NCI-H1694 (cell line): ENCODE measurements around the gene FAM20C.
"Not testable (repeated sequence)": the region's sequence is repeated elsewhere in the genome, so short reads cannot be mapped to it uniquely, and the experiment has no call there.

Source experiments
- DNase-seq: peaks from one replicate; lab custom pipeline; 2025; lab: John Stamatoyannopoulos, UW

The FAM20C gene

DNA sequence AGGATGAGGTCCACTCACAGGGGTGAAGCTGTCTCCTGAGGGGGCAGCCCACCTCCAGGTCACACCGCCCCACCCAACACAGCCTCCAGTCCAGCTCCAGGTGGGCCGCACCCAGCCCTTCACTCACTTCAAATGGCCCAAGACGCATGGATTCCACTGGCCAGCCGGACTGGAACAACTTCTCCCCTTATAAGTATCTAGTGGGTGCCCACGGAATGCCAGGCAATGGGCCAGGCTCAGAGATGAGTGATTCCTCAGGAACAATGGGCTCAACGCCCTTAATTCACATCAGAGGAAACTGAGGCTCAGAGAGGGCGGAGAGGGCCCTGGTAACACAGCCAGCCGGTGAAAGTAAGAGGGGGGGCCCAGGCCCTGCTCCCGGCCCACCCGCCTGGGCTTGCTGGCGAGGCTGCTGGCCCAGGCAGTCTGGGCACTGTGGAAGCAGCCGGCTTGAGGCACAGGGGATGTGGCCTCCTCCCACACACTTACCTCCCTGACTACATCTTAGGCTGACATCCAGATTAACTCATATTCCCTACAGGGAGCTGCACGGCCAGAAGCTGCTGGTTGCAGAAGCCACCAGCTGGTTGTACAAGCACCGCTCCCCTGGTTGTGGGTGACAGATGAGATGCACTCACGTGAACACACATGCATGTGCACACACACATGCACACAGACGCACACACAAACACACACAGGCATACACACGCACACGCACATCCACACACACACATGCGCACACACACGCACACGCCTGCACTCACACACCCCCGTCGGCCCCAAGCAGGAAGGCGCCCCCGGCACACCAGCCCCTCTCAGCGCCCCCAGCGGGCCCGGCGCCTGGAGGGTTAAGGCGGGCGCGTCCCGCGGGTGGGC, 1.0 kb upstream of the FAM20C start:
- peak; percentile 50 for DNase-seq

DNA sequence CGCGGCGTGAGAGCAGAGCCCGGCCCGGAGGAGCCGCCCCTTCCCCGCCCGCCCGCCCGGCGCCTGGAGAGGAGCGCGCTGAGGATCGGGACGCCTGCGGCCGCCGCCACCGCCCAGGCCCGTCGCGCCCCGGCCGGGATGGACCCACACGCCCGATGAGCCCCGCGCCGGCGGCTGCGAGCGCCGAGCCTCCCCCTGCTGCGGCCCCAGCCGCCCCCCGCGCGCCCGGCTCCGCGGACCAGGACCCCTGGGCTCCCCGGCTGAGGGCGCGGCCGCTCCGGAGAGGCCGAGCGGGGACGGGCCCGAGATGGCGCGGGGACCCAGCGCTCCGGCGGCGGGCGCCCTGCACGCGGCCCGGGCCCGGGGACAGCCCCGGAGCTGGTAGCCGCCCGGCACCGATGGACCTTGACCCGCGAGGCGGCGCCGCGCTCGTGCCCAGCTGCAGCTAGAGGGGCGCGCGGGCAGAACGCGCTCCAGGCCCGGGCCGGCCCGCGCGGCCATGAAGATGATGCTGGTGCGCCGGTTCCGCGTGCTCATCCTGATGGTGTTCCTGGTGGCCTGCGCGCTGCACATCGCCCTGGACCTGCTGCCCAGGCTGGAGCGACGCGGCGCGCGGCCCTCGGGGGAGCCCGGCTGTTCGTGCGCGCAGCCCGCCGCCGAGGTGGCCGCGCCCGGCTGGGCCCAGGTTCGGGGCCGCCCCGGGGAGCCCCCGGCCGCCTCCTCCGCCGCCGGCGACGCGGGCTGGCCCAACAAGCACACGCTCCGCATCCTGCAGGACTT, 520 bp downstream of the FAM20C start:
- DNase-seq = no peak

DNA sequence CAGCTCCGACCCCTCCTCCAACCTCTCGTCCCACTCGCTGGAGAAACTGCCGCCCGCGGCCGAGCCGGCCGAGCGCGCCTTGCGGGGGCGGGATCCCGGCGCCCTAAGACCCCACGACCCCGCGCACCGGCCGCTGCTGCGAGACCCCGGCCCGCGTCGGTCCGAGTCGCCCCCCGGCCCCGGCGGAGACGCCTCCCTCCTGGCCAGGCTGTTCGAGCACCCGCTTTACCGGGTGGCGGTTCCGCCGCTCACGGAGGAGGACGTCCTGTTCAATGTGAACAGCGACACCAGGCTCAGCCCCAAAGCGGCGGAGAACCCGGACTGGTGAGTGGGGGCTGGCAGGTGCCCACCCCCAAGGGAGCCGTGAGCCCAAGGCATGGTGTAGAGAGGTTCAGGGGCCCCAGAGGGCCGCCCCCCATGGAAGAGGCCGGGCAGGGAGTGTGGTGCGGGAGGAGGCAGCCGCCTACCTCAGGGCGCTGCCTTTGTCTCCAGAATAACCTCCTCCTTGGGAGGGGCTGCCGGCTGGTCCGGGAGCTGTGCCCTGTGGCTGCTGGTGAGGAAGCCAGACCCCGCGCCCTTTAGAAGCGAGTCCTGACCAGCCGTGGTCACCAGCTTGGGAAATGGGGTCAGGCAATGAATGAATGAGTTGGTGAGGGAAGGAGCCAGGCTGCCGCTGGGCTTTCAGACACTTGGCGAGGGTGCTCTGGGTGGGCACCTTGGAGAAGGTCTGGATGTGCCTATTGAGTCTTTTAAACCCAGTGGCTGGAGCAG, 1.3 kb downstream of the FAM20C start:
- no peak for DNase-seq

GRCh38 chr7:194252-195009, 2.1 kb downstream of the FAM20C start:
- no peak for DNase-seq

GRCh38 chr7:195010-195829, 2.8 kb downstream of the FAM20C start:
- no peak for DNase-seq

DNA sequence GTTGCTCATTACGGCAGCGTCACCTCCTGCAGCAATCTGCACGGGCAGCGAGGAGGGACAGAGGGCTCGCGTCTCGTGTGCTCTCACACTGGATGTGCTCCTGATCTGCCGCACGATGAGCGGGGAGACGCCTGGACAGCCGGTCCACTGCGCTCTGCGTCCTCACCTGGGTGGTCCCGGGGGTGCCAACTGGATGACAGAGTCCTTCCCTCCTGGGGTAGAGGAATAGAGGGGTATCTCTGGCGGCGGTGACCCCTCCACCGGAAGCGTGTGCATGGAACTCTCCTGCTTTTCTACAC, 3.4 kb downstream of the FAM20C start:
- DNase-seq = no peak

DNA sequence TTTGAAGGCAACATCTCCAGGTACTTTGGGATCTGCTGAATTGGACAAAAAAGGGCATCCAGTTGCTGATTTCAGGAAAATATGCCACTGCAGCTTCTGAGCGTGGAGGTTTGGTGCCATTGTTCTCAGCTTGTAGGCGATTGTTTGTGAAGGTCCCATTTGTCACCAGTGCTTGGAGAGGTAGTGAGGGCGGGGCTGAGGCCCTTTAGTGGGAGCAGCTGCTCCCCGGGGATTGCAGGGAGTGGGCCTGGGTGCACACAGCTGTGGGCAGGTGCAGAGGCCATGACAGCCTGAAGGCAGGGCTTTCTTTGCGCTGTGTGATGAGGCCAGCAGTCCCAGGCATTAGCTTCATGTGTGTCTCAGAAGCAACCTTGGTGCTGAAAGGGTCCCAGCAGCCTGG, 3.9 kb downstream of the FAM20C start:
- DNase-seq = no peak

DNA sequence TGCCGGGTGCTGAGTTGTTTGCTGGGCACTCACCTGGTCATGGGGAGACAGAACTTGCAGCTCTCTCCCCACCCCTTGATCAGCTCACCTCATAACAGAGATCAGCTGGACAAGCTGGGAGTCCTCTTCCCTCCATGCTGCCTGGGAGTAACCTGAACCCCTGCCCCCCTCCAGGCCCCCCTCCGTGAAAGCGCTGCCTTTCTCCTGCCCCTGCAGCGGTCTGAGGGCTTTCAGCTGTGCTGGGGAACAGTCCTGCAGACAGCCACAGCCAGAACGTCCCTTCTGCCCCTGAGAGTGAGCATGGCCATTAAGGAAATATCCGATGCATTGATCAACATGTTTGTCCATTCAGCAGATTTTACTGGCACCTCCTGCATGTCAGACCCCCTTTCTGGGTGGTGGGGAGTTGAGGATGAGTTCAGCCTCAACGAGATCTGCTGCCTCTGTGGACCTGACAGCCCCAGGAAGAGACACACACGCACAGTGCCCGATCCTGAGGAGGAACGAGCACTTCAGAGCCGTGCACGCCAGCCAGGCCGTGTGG, 4.5 kb downstream of the FAM20C start:
- DNase-seq = no peak

DNA sequence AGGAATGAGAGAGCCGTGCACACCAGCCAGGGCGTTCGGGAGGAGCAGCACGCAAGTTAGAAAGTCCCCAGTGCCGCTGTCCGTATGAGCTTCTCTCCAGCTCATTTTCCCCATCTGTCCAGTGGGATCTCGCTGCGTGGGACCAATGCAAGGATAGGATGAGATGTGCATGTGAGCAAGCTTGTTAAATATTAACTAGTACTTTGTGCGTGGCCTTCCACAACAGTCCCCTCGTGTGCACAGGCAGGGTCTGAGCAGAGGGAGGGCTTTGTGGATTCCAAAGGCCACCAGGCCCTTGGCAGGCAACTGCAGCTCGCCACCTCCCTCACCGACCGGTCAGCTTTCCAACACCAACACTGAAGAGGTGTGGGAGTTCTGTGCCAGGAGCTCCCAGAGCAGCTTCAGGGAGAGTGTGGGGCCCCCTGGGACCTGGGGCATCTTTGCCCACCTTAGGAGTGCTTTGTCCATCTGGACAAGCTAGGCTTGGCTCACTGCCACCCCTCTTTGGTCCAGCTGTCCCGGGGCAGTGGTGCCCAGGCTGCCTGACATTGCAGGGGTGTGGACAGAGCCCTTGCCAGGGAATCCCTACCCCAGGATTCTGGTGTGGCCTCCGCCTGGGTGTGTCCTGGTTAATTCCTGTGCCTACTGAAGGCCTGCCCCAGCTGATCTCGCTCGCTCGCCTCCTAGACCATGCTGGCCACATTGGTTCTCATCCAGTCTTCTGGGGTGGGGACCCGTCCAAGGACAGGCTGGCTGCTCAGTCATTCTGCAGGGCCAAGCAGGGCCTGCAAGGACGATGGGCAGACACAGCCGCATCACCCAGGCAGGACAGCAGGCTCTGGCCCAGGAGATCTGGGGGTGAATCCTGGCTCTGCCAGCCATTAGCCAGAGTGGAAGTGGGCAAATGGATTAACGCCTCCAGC, 5.3 kb downstream of the FAM20C start:
- DNase-seq = no peak

DNA sequence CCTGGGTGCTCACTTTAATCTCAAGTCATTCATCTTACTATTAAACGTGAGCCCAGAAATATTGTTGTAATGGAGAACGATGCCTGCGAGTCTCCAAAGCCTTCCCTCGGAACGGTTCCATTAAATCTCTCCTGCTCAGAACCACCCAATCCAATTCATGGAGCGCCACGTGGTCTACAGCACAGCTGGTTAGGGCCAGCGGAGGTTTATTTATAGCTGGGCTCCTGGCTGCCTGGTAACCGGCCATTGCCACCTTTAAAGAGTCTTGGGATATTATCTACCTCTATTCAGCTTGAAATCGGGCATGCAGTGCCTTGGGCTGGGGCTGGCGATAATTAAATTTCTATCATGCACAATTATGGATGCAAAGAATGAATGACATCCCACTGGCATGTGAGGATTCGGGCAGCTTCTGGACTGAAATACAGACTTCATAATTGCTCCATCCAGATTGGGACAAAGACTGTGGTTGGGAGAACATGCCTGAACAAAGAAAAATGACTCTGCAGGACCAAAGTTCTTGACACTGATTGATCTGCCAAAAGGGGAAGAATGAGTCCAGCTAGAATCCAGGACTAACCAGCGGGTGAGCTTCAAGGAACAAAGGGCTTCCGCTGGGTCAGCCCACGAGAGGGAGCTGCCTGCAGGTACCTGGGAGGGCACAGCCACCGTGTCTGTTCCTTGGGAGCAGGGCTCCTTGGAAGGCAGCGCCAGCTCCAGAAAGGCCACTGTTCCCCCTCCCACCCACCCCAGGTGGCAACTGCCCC, 7.3 kb downstream of the FAM20C start:
- DNase-seq = no peak

DNA sequence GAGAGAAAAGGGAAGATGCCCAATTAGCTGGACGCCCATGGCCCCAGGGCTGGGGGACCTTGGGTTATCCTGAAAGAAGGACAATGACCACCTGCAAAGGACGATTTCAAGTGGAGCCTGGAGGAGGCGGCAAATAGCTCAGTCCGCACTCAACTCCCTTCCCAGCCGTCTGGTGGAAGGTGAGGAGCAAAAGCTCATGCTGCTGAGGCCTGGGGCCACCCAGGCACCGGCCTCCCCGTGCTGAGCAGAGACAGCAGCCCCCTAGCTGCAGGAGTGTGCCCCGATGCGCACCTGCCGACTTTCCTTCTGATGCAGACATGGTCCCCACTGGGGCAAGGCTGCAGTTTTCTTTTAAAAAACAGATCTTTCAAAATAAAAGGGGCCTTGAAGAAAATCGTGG, 7.9 kb downstream of the FAM20C start:
- no peak for DNase-seq

GRCh38 chr7:200704-201103, 8.3 kb downstream of the FAM20C start:
- no peak for DNase-seq

DNA sequence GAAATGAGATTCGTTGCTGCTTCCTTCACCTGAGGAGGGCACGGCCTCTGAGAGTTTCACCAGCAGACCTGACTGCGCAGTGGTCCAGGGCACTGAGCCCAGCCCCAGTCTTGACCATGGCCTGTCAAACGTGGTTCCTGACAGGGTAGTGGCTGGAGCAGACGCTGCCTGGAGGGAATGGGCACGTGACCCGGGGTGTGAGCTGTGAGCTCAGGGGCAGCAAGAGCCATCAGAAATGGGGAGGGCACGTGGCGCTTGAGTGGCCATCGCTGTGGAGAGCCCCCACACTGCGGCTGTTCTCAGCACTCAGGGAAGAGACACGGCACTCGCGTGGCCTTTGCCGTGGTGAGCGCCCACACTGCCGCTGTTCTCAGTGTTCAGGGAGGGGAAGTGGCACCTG, 12.0 kb downstream of the FAM20C start:
- no peak for DNase-seq

DNA sequence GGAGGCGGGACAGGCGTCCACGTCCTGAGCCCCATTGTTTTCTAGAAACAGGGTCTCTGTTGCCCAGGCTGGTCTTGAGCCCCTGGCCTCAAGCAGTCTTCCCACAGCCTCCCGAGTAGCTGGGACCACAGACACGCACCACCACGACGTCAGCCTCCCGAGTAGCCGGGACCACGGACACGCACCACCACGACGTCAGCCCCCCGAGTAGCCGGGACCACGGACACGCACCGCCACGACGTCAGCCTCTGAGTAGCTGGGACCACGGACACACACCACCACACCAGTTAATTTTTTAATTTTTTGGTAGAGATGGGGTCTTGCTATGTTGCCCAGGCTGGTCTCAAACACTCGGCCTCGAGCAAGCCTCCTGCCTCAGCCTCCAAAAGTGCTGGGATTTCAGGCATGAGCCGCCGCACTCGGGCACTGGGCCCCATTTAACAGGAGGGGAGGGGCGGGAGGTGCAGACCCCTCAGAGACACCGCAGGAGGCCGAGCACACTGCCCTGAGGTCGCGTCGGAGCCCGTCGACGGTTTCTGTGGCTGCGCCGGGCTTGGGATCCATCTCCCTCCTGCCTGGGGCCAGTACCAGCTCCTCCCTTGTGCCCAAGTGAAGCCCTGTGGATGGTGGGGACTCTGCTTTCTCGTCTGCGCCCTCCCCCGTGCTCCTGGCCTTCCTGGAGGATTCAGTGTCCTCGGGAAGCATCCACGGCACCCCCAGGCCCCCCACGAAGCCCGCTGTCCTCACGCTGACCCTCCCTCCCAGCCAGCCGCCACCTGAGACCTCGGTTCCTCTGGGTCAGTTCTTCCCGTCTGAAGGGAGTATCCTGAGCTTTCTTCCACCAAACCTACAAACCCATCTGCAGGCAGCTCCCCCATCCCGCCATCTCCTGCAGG, 13.0 kb downstream of the FAM20C start:
- DNase-seq = no peak

- DNase-seq = not testable (repeated sequence)
Measured at GRCh38 chr7:206351-206750, 14.0 kb downstream of the FAM20C start.

- no peak for DNase-seq
Measured at GRCh38 chr7:207418-208129, 15.2 kb downstream of the FAM20C start.

DNA sequence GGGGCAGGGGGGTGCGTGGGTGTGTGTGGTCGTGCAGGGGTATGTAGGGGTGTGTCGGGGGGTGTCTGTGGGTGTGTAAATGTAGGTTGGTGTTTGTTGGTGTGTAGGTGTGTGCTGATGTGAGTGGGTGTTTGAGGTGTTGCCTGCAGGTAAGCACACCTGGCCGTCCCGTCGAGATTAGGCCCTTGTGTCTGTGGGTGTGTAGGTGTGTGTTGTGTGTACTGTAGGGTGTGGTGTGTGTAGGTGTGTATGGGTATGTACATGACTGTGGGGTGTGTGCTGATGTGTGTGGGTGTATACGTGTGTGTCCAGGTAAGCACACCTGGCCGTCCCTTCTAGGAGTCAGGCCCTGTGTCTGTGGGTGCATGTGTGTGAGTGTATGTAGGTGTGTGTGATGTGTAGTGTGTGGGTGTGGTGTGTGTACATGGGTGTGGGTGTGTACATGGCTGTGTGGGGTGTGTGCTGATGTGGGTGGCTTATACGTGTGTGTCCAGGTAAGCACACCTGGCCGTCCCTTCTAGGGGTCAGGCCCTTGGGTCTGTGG, 15.8 kb downstream of the FAM20C start:
- no peak for DNase-seq
